ENCODE results near the gene SPEF2. TPM values are rescaled to one million over a fixed set of nuclear protein-coding genes. Genes with fewer than 3 reads are reported as not detected.

The SPEF2 gene
- polyA plus RNA-seq, 1 donor from 2014 or later = 18.5 TPM

GRCh38 chr5:35856765-35857351 is 239.2 kb downstream of the SPEF2 start, which contains the start of gene IL7R:
Gene IL7R (plus strand): TSS chr5:35856891. CDS start chr5:35856978, 87 bp downstream.
- H2AFZ ChIP-seq (ENCODE audit: low read depth, low read length) = no peak within 1 kb of the TSS
- no peak within 1 kb of the TSS for H3K9ac ChIP-seq (ENCODE audit: low read length)

More at GRCh38 chr5:35856765-35857351, 239.2 kb downstream of the SPEF2 start, which contains the start of gene IL7R:
- Histone ChIP-seq H3K27ac (ENCODE audit: low read length) (no peak within 1 kb of the TSS), H4K20me1 (ENCODE audit: insufficient read depth) (no peaks in the 10 kb centered on the region), H3K9me2 (ENCODE audit: insufficient read depth, low read length) (no peaks in the 10 kb centered on the region), H3K9me3 (ENCODE audit: low read length) (no peaks in the 10 kb centered on the region), H3K4me3 (ENCODE audit: low read length) (no peak within 1 kb of the TSS), H3F3A (ENCODE audit: insufficient read depth, low read length, poor library complexity, severe bottlenecking) (no peaks in the 10 kb centered on the region), H3K4me2 (ENCODE audit: low read length) (no peak within 1 kb of the TSS), H3K79me2 (replicated peaks; ENCODE audit: insufficient read depth, low read length) (no peaks in the 10 kb centered on the region), H3K36me3 (ENCODE audit: insufficient read depth, low read length) (no peaks in the 10 kb centered on the region), H3K27me3 (ENCODE audit: insufficient read depth, low read depth, low read length) (no peaks in the 10 kb centered on the region)
- no peak for TF ChIP-seq MXI1 (conservative IDR thresholded peaks at IDR 0.05; ENCODE audit: poor library complexity, severe bottlenecking)
- no peak for TF ChIP-seq RAD21 (conservative IDR thresholded peaks at IDR 0.05)
- TF ChIP-seq TAF1 (IDR thresholded peaks at IDR 0.05; ENCODE audit: low read depth) = no peak
- TF ChIP-seq SMC3 (conservative IDR thresholded peaks at IDR 0.05; ENCODE audit: poor library complexity) = no peak
- TF ChIP-seq REST (IDR thresholded peaks at IDR 0.05; ENCODE audit: borderline replicate concordance) = no peak
- no peak for TF ChIP-seq EP300 (conservative IDR thresholded peaks at IDR 0.05; ENCODE audit: poor library complexity, severe bottlenecking)
- no peak for TF ChIP-seq POLR2AphosphoS5 (IDR thresholded peaks at IDR 0.05)
- no peak for TF ChIP-seq EZH2 (IDR thresholded peaks at IDR 0.05; ENCODE audit: borderline replicate concordance, insufficient read depth, low read length, poor library complexity, severe bottlenecking)
- no peak for TF ChIP-seq CTCF (IDR thresholded peaks at IDR 0.05; ENCODE audit: poor library complexity, severe bottlenecking)

Data from neural cell (in vitro differentiated cells).